ENCODE results near the gene ANKFY1. TPM values are rescaled to one million over a fixed set of nuclear protein-coding genes. Genes with fewer than 3 reads are reported as not detected.

Gene ANKFY1
- polyA plus RNA-seq, 3 donors, result 13.5 to 46.1 (median 21.7) TPM

GRCh38 chr17:4156750-4157381 lies 106.9 kb downstream of the ANKFY1 start:
- DNase-seq, result no peak
- no peak overlapping the region for H3K27ac ChIP-seq (ENCODE audit: low read depth in 1 of 2, low read length in 2 of 2)
- no peak overlapping the region for H3K4me2 ChIP-seq (replicated peaks; ENCODE audit: extremely low read depth, low read length, poor library complexity, severe bottlenecking)
- peaks cover 0 to 5% (median 0%) of the 10 kb centered on the region in 3 donors for H3K27me3 Mint-ChIP-seq (ENCODE audit: low read depth in 3 of 3)
- no peak overlapping the region for H3K4me3 Mint-ChIP-seq
- H4K20me1 ChIP-seq (ENCODE audit: insufficient read depth, low read length), result no peaks in the 10 kb centered on the region
- 92% methylated on average over 15 of the region's 16 CpGs for WGBS (ENCODE audit: insufficient coverage)
- H3K27ac Mint-ChIP-seq, result no peak overlapping the region
- H3K4me1 ChIP-seq (ENCODE audit: control insufficient read depth in 1 of 2, insufficient read depth in 2 of 2, low read length in 2 of 2), result peaks cover 12 to 15% of the 10 kb centered on the region in 2 donors
- no peak overlapping the region for H3K4me3 ChIP-seq (replicated peaks in 1 of 3; ENCODE audit: low read depth in 2 of 3, low read length in 3 of 3)
- H3K9me3 ChIP-seq (replicated peaks in 1 of 2; ENCODE audit: control insufficient read depth in 1 of 2, insufficient read depth in 1 of 2, low read length in 2 of 2), result no peaks in the 10 kb centered on the region
- intact Hi-C loops (cut with micrococcal nuclease), result no loop called here
- H2AFZ ChIP-seq (ENCODE audit: insufficient read depth, low read depth, low read length, poor library complexity, severe bottlenecking), result no peak overlapping the region
- peaks cover 12 to 33% of the 10 kb centered on the region in 2 donors for H3K36me3 Mint-ChIP-seq
- peaks cover 14% of the 10 kb centered on the region for H3K4me1 Mint-ChIP-seq
- no peak overlapping the region for H3K9ac ChIP-seq (ENCODE audit: insufficient read depth, low read length, poor library complexity, severe bottlenecking)
- H3K9me3 Mint-ChIP-seq, result peaks cover 0 to 2% (median 0%) of the 10 kb centered on the region in 7 donors
- H3K79me2 ChIP-seq (ENCODE audit: insufficient read depth, low read length), result no peaks in the 10 kb centered on the region
- TF ChIP-seq CTCF (IDR thresholded peaks at IDR 0.05), result no peak
- peaks cover 0 to 18% of the 10 kb centered on the region in 2 donors for H3K36me3 ChIP-seq (replicated peaks in 1 of 2; ENCODE audit: control insufficient read depth in 1 of 2, insufficient read depth in 2 of 2, low read length in 2 of 2)
- no peaks in the 10 kb centered on the region for H3K27me3 ChIP-seq (ENCODE audit: control insufficient read depth in 2 of 2, insufficient read depth in 2 of 2, low read length in 2 of 2)

- Histone ChIP-seq H3K4me2 (replicated peaks; ENCODE audit: extremely low read depth, low read length, poor library complexity, severe bottlenecking) (no peak overlapping the region), H3K79me2 (ENCODE audit: insufficient read depth, low read length) (no peaks in the 10 kb centered on the region), H3K9ac (ENCODE audit: insufficient read depth, low read length, poor library complexity, severe bottlenecking) (no peak overlapping the region), H4K20me1 (ENCODE audit: insufficient read depth, low read length) (no peaks in the 10 kb centered on the region), H3K9me3 (replicated peaks in 1 of 2; ENCODE audit: control insufficient read depth in 1 of 2, insufficient read depth in 1 of 2, low read length in 2 of 2) (no peaks in the 10 kb centered on the region), H3K4me3 (replicated peaks in 1 of 3; ENCODE audit: low read depth in 2 of 3, low read length in 3 of 3) (no peak overlapping the region), H2AFZ (ENCODE audit: insufficient read depth, low read depth, low read length, poor library complexity, severe bottlenecking) (no peak overlapping the region), H3K27ac (ENCODE audit: low read depth in 1 of 2, low read length in 2 of 2) (no peak overlapping the region), H3K36me3 (replicated peaks in 1 of 2; ENCODE audit: control insufficient read depth in 1 of 2, insufficient read depth in 2 of 2, low read length in 2 of 2) (peaks cover 0 to 18% of the 10 kb centered on the region in 2 donors), H3K27me3 (ENCODE audit: control insufficient read depth in 2 of 2, insufficient read depth in 2 of 2, low read length in 2 of 2) (no peaks in the 10 kb centered on the region), H3K4me1 (ENCODE audit: control insufficient read depth in 1 of 2, insufficient read depth in 2 of 2, low read length in 2 of 2) (peaks cover 4 to 8% of the 10 kb centered on the region in 2 donors)
- Mint-ChIP-seq H3K27ac (no peak overlapping the region), H3K9me3 (peaks cover 0 to 2% (median 0%) of the 10 kb centered on the region in 7 donors), H3K4me3 (no peak overlapping the region), H3K27me3 (ENCODE audit: low read depth in 3 of 3) (peaks cover 0 to 5% (median 0%) of the 10 kb centered on the region in 3 donors), H3K4me1 (peaks cover 6% of the 10 kb centered on the region), H3K36me3 (peaks cover 13 to 33% of the 10 kb centered on the region in 2 donors)
- intact Hi-C loops (cut with micrococcal nuclease), result no loop called here
- no peak for TF ChIP-seq CTCF (IDR thresholded peaks at IDR 0.05)
- no peak for DNase-seq
- 91% methylated on average over 9 of the region's 10 CpGs for WGBS (ENCODE audit: insufficient coverage)
Measured at GRCh38 chr17:4155980-4156620, 107.7 kb downstream of the ANKFY1 start.
